Activated B cell treated with CpG ODN at 0.5 μM for 24 hours (primary cell): ENCODE data around the gene GABRG3. TPM values are rescaled to one million over a fixed set of nuclear protein-coding genes. Genes with fewer than 3 reads are reported as not detected.

ENCODE experiments used
- ATAC-seq: fragments of 200-7000 bp; cut with Tn5 transposase; one replicate; pipeline ENCODE4 v1.10.0; 2021; ENCODE audit warnings: low read depth, mild to moderate bottlenecking, moderate library complexity
- CTCF ChIA-PET: fragments of 350-600 bp; sonication (Branson Sonifier 250); formaldehyde crosslinking; loops from one replicate; lab custom pipeline; 2021; ENCODE audit warnings: antibody characterized with exemption; lab: Charles Lee
- POLR2A ChIA-PET: fragments of 350-600 bp; sonication (Branson Sonifier 250); formaldehyde crosslinking; loops from one replicate; lab custom pipeline; 2021; ENCODE audit warnings: antibody characterized with exemption; lab: Charles Lee
- DNase-seq: peaks from one replicate; pipeline ENCODE4 v3.0.0; 2022
- H3K27ac Mint-ChIP-seq: one replicate; pipeline ENCODE4 v1.8.0; 2020; ENCODE audit warnings: mixed read lengths
- H3K27me3 Mint-ChIP-seq: one replicate; pipeline ENCODE4 v1.8.0; 2021; ENCODE audit warnings: mixed read lengths
- H3K36me3 Mint-ChIP-seq: one replicate; pipeline ENCODE4 v1.8.0; 2021; ENCODE audit warnings: low read depth, mixed read lengths
- H3K4me1 Mint-ChIP-seq: one replicate; pipeline ENCODE4 v1.8.0; 2021; ENCODE audit warnings: mixed read lengths
- H3K4me3 Mint-ChIP-seq: one replicate; pipeline ENCODE4 v1.8.0; 2020; ENCODE audit warnings: mild to moderate bottlenecking, mixed read lengths
- H3K9me3 Mint-ChIP-seq: one replicate; pipeline ENCODE4 v1.8.0; 2020; ENCODE audit warnings: mixed read lengths
- intact Hi-C: fragments of 100-400 bp; cut with micrococcal nuclease; formaldehyde crosslinking; loops from one replicate; pipeline ENCODE4 v1.15.1; 2024
- total RNA-seq: library from RNA; stranded (reverse); gene quantifications from 2 replicates; pipeline ENCODE4 v1.2.3, GENCODE V29; 2022
- TF ChIP-seq, protein P1 (sequence below): fragments of 200-600 bp; IDR thresholded peaks from one replicate; pipeline ENCODE4 v1.8.0; 2022; ENCODE audit warnings: antibody characterized with exemption, mild to moderate bottlenecking

Gene GABRG3
- total RNA-seq, 1 donor from 2014 or later, result not detected

GRCh38 chr15:26934848-26935247 lies 36.1 kb upstream of the GABRG3 start:
- intact Hi-C loops, result no loop called here

DNA sequence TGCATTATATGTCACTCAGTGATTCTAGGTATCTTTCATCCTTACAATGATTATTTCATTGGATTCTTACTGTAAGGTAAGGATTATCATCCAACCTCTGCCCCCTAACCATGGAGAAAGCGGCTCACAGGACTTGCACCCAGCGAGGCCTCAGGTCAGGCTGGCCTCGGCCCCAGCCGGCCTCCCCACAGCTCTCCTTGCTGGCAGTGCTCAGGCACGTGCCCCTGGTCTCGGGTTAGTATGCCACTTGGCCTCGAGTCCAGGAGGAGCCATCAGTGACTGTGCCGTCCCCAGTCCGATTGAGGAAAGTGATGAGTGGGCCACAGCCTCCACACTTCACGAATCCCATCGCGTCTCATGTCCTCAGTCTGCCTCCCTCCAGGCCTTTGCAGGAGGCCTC lies 35.7 kb upstream of the GABRG3 start:
- Mint-ChIP-seq H3K4me1 (no peaks in the 10 kb centered on the region), H3K27me3 (no peaks in the 10 kb centered on the region), H3K9me3 (peaks cover 7% of the 10 kb centered on the region), H3K4me3 (no peak overlapping the region), H3K27ac (no peak overlapping the region), H3K36me3 (no peaks in the 10 kb centered on the region)
- ATAC-seq, result no peak
- no peak for DNase-seq
- TF ChIP-seq, protein P1, sequence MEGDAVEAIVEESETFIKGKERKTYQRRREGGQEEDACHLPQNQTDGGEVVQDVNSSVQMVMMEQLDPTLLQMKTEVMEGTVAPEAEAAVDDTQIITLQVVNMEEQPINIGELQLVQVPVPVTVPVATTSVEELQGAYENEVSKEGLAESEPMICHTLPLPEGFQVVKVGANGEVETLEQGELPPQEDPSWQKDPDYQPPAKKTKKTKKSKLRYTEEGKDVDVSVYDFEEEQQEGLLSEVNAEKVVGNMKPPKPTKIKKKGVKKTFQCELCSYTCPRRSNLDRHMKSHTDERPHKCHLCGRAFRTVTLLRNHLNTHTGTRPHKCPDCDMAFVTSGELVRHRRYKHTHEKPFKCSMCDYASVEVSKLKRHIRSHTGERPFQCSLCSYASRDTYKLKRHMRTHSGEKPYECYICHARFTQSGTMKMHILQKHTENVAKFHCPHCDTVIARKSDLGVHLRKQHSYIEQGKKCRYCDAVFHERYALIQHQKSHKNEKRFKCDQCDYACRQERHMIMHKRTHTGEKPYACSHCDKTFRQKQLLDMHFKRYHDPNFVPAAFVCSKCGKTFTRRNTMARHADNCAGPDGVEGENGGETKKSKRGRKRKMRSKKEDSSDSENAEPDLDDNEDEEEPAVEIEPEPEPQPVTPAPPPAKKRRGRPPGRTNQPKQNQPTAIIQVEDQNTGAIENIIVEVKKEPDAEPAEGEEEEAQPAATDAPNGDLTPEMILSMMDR, result no peak
- POLR2A ChIA-PET, result no interaction called here
- CTCF ChIA-PET, result no interaction called here
- intact Hi-C loops, result no loop called here

More at GRCh38 chr15:26934848-26935247, 36.1 kb upstream of the GABRG3 start:
- POLR2A ChIA-PET, result no interaction called here
- Mint-ChIP-seq H3K36me3 (no peaks in the 10 kb centered on the region), H3K4me1 (no peaks in the 10 kb centered on the region), H3K27me3 (no peaks in the 10 kb centered on the region), H3K4me3 (no peak overlapping the region), H3K9me3 (peaks cover 7% of the 10 kb centered on the region), H3K27ac (no peak overlapping the region)
- CTCF ChIA-PET, result no interaction called here
- TF ChIP-seq, protein P1, result no peak
- ATAC-seq, result no peak
- DNase-seq, result no peak

DNA sequence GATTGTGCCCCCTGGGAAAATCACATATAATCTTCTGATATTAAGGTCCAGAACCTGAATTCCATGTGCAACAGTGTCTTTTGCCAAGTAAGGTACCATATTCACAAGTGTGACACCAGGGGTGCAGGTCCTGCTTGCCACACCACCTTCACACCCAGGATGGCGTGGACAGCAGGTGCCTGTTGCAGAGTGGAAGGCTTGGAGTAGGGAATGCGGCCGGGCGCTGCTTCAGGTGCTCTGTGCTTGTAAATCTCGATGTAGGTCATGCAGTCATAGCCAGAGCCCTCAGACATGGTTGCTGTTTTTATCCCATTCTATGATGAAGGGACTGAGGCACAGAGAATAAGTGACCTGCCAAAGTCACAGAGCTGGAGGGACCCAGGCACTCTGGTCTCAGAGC lies 34.5 kb upstream of the GABRG3 start:
- POLR2A ChIA-PET, result no interaction called here
- no peaks in the 10 kb centered on the region for H3K4me1 Mint-ChIP-seq
- CTCF ChIA-PET, result no interaction called here
- ATAC-seq (no peak), DNase-seq (no peak)
- intact Hi-C loops, result no loop called here
- no peaks in the 10 kb centered on the region for H3K27me3 Mint-ChIP-seq
- TF ChIP-seq, protein P1, result no peak
- H3K9me3 Mint-ChIP-seq, result peaks cover 7% of the 10 kb centered on the region
- no peaks in the 10 kb centered on the region for H3K36me3 Mint-ChIP-seq
- no peak overlapping the region for H3K4me3 Mint-ChIP-seq
- H3K27ac Mint-ChIP-seq, result no peak overlapping the region

DNA sequence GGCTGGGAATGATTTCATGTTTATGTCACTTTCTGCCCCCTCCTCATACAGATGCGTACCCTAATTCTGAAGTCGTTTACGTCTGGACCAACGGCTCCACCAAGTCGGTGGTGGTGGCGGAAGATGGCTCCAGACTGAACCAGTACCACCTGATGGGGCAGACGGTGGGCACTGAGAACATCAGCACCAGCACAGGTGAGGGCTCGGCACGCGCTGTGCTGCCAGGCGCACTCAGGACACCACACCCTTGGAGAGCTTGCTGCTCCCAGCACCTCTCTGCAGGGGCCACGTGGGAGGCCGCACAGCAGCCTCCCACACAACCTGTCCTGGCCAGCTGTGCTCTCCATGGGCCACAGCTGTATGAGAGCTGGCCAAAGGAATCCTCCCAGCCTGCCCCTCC lies 33.8 kb upstream of the GABRG3 start:
- Mint-ChIP-seq H3K36me3 (no peaks in the 10 kb centered on the region), H3K9me3 (peaks cover 5% of the 10 kb centered on the region), H3K27me3 (no peaks in the 10 kb centered on the region), H3K4me1 (no peaks in the 10 kb centered on the region), H3K4me3 (no peak overlapping the region), H3K27ac (no peak overlapping the region)
- ATAC-seq (no peak), DNase-seq (no peak)
- TF ChIP-seq, protein P1, result no peak
- POLR2A ChIA-PET, result no interaction called here
- intact Hi-C loops, result no loop called here
- CTCF ChIA-PET, result no interaction called here

DNA sequence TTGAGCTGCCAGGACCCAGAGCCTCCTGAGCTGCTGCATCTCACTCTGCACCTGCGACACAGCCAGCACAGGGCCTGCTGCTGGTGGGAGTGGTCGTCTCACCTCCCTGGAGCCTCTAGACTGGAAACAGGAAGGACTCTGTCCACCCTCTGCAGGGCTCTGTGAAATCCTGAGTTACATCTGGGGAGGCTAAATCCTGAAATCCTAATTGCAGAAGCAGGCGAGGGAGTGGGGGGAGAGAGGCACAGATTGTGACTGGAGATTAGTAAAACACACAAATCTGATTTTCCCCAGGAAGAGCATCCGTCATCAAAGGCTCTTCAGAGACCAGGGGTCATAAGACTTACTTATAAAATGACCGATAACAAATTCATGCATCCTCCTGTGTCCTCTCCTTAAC lies 31.6 kb upstream of the GABRG3 start:
- ATAC-seq (no peak), DNase-seq (no peak)
- Mint-ChIP-seq H3K27me3 (no peaks in the 10 kb centered on the region), H3K27ac (no peak overlapping the region), H3K4me3 (no peak overlapping the region), H3K36me3 (no peaks in the 10 kb centered on the region), H3K4me1 (no peaks in the 10 kb centered on the region), H3K9me3 (peaks cover 5% of the 10 kb centered on the region)
- TF ChIP-seq, protein P1, result no peak
- CTCF ChIA-PET, result no interaction called here
- POLR2A ChIA-PET, result no interaction called here
- intact Hi-C loops, result no loop called here
